ENCODE data around the gene S100A7.
"Not testable (repeated sequence)": the region's sequence is repeated elsewhere in the genome, so short reads cannot be mapped to it uniquely, and the experiment has no call there.

The S100A7 gene

DNA sequence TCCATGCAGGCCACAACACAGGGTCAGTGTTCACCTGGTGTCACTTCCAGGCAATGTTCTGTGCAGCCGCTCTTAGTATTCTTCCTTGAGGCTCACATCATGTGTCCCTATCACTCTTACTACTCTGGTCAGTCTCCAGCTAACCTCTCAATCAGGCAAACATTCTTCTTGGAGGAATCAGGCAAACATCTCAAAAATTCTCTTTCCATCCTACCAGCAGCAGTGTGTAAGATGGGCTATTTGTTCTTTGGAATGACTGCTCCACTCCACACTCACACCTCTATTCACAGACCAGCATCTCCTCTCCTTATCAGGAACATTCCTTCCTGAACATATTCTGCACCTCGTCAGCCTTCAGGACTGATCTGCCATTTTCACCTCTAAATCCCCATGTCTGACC, 40.1 kb downstream of the S100A7 start:
- H3K4me3 ChIP-seq (ENCODE audit: low read length in 2 of 2): no peak overlapping the region
- no peaks in the 10 kb centered on the region for H3K4me1 ChIP-seq (ENCODE audit: control insufficient read depth in 2 of 2, insufficient read depth in 2 of 2, low read length in 2 of 2)
- no peak overlapping the region for H3K9ac ChIP-seq (ENCODE audit: low read depth in 1 of 2, low read length in 2 of 2)
- no peaks in the 10 kb centered on the region for H3K9me3 ChIP-seq (ENCODE audit: control insufficient read depth in 2 of 2, low read length in 2 of 2)
- no peaks in the 10 kb centered on the region for H3K27me3 ChIP-seq (ENCODE audit: control insufficient read depth in 2 of 2, insufficient read depth in 2 of 2, low read length in 2 of 2)
- no peaks in the 10 kb centered on the region for H3K36me3 ChIP-seq (ENCODE audit: control insufficient read depth in 2 of 2, insufficient read depth in 2 of 2, low read length in 2 of 2)
- H3K27ac ChIP-seq (ENCODE audit: low read depth in 2 of 2, low read length in 2 of 2): no peak overlapping the region

DNA sequence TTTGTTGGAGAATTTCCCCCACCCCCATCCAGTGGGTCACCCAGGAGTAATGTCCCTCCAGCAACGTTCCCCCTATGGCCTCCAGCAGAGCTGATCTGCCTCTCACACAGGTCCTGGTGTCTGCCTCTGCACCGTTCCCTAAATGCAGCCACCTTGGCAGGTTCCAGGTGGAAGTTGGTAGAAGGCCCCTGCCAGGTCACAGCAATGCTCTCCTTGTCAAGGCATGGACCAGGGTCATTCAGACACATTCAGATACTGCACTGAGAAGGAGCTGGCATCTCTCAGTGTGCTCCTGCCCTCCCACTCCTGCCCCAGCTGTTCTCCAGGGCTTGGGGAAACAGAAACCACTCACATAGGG, 41.0 kb downstream of the S100A7 start:
- H3K36me3 ChIP-seq (ENCODE audit: control insufficient read depth in 2 of 2, insufficient read depth in 2 of 2, low read length in 2 of 2); H3K4me3 ChIP-seq (ENCODE audit: low read length in 2 of 2); H3K9ac ChIP-seq (ENCODE audit: low read depth in 1 of 2, low read length in 2 of 2); H3K4me1 ChIP-seq (ENCODE audit: control insufficient read depth in 2 of 2, insufficient read depth in 2 of 2, low read length in 2 of 2); H3K27me3 ChIP-seq (ENCODE audit: control insufficient read depth in 2 of 2, insufficient read depth in 2 of 2, low read length in 2 of 2); H3K9me3 ChIP-seq (ENCODE audit: control insufficient read depth in 2 of 2, low read length in 2 of 2); H3K27ac ChIP-seq (ENCODE audit: low read depth in 2 of 2, low read length in 2 of 2): not testable (repeated sequence)

DNA sequence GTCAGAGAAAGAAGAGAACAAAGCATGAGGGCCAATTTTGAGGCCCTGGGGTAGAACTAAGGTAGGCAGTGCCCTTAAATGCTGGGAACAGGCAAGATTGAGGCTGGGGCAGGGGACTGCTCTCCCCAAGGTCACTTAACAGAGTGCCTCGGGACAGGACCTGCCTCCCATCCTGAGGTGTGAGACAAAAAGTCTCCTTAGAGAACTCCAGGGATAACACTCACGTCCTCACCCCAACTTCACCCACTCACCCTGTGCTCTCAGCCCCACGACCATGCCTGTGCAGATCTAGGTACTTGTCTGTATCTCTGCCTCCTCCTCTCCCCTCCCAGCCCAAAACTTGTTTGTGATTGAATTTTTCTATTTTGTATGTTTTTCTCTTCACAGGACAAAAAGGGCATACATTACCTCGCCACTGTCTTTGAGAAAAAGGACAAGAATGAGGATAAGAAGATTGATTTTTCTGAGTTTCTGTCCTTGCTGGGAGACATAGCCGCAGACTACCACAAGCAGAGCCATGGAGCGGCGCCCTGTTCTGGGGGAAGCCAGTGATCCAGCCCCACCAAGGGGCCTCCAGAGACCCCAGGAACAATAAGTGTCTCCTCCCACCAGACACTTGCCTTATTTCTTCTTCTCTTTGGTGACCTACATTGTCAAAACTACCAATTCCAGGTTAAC, 41.6 kb downstream of the S100A7 start:
- H3K36me3 ChIP-seq (ENCODE audit: control insufficient read depth in 2 of 2, insufficient read depth in 2 of 2, low read length in 2 of 2); H3K4me3 ChIP-seq (ENCODE audit: low read length in 2 of 2); H3K9ac ChIP-seq (ENCODE audit: low read depth in 1 of 2, low read length in 2 of 2); H3K9me3 ChIP-seq (ENCODE audit: control insufficient read depth in 2 of 2, low read length in 2 of 2); H3K27ac ChIP-seq (ENCODE audit: low read depth in 2 of 2, low read length in 2 of 2); H3K27me3 ChIP-seq (ENCODE audit: control insufficient read depth in 2 of 2, insufficient read depth in 2 of 2, low read length in 2 of 2); H3K4me1 ChIP-seq (ENCODE audit: control insufficient read depth in 2 of 2, insufficient read depth in 2 of 2, low read length in 2 of 2): not testable (repeated sequence)

DNA sequence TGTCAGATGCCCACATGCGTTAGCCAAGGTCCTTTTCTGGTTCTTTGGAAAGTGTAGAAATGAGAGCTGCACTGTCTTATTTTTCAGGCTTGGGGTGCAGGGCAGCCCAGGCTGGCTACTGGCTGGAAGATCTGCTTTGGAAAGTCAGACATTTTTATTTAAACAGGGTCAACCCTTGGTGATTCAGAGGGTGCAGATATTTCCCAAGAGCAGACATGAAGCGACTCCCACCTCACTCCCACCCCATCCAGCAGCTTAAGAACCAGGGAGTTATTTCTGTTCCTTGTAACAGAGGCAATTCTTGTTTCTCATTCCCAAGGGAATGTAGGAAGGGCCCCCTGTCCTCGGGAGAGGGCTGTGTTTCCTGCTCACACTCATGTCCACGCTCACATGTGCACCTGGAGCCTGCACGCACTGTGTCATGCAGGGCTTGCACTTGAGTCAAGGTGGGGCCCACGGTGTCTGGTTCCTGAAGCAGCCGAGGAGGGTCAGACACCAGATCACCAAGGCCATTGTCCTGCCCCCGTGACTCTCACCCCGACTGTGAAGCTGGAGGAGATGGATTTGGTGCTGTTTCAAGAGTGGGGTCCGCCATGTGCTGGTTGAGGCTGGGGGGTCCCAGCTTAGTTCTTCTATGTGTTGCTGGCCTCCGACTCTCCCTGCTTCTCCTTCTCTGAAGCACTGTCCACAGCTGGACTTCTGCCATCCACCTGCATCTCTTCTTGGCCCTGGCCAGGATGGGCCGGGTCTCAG, 43.1 kb downstream of the S100A7 start:
- no peaks in the 10 kb centered on the region for H3K27me3 ChIP-seq (ENCODE audit: control insufficient read depth in 2 of 2, insufficient read depth in 2 of 2, low read length in 2 of 2)
- H3K9me3 ChIP-seq (ENCODE audit: control insufficient read depth in 2 of 2, low read length in 2 of 2): no peaks in the 10 kb centered on the region
- no peaks in the 10 kb centered on the region for H3K36me3 ChIP-seq (ENCODE audit: control insufficient read depth in 2 of 2, insufficient read depth in 2 of 2, low read length in 2 of 2)
- no peak overlapping the region for H3K9ac ChIP-seq (ENCODE audit: low read depth in 1 of 2, low read length in 2 of 2)
- H3K4me1 ChIP-seq (ENCODE audit: control insufficient read depth in 2 of 2, insufficient read depth in 2 of 2, low read length in 2 of 2): no peaks in the 10 kb centered on the region
- no peak overlapping the region for H3K27ac ChIP-seq (ENCODE audit: low read depth in 2 of 2, low read length in 2 of 2)
- no peak overlapping the region for H3K4me3 ChIP-seq (ENCODE audit: low read length in 2 of 2)

DNA sequence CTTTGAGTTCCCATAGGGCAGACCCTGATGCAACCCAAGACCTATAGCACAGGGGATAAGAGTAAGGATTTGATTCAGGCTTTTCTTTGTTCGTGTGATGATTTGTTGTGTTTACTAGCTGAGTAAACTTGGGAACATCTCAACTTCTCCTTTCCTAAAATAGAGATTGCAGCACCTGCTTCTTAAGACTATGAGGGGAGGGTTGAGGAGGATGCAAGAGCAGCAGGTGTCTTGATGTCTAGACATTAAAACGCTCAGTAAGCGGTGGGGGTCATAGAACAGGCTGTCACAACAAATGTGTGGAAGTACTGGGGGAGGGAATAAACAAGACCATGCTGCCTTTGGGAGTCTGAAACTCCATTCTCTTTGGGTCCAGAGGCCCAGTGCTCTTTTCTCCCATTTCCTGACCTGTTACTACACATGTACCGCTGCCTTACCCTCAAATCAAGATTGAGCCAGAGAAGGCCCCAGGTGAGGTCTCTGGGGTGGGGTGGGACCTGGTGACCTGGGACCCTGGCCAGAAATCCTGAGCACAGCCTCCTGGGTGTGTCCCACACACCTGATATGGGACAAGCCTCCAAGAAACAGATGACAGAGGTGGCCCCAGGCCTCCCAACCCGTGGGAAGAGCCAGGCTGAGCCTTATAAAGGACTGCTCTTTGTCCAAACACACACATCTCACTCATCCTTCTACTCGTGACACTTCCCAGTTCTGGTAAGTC, 44.4 kb downstream of the S100A7 start, which contains the start of gene S100A7A:
TSS of gene S100A7A (plus strand) at position 671 of the 721 bp plus-strand sequence. CDS start 1,563 bp downstream, outside the sequence.
- Histone ChIP-seq H3K27ac (ENCODE audit: low read depth in 2 of 2, low read length in 2 of 2) (no peak within 1 kb of the TSS), H3K4me3 (ENCODE audit: low read length in 2 of 2) (no peak within 1 kb of the TSS), H3K9ac (ENCODE audit: low read depth in 1 of 2, low read length in 2 of 2) (no peak within 1 kb of the TSS)

DNA sequence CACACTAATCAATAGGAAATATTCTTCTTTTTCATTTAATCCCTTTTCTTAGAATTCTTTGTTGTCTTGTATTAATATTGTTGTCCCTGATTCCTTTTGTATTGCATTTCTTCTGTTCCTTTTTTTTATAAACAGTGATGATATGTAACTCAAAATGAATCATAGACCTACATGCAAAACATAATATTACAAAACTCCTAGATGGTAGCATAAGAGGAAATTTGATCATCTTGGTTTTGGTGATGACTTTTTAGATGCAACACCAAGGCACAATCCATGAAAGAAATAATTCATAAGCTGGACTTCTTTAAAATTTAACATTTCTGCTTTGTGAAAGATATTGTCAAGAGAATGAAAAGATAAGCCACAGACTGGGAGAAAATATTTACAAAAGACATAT, 46.5 kb downstream of the S100A7 start:
- not testable (repeated sequence) for H3K4me1 ChIP-seq (ENCODE audit: control insufficient read depth in 2 of 2, insufficient read depth in 2 of 2, low read length in 2 of 2); H3K27me3 ChIP-seq (ENCODE audit: control insufficient read depth in 2 of 2, insufficient read depth in 2 of 2, low read length in 2 of 2); H3K27ac ChIP-seq (ENCODE audit: low read depth in 2 of 2, low read length in 2 of 2); H3K9me3 ChIP-seq (ENCODE audit: control insufficient read depth in 2 of 2, low read length in 2 of 2); H3K4me3 ChIP-seq (ENCODE audit: low read length in 2 of 2); H3K36me3 ChIP-seq (ENCODE audit: control insufficient read depth in 2 of 2, insufficient read depth in 2 of 2, low read length in 2 of 2); H3K9ac ChIP-seq (ENCODE audit: low read depth in 1 of 2, low read length in 2 of 2)

More for the DNA sequence above, 44.4 kb downstream of the S100A7 start, which contains the start of gene S100A7A:
- H3K4me1 ChIP-seq (ENCODE audit: control insufficient read depth in 2 of 2, insufficient read depth in 2 of 2, low read length in 2 of 2): no peaks in the 10 kb centered on the region
- no peaks in the 10 kb centered on the region for H3K9me3 ChIP-seq (ENCODE audit: control insufficient read depth in 2 of 2, low read length in 2 of 2)
- H3K27me3 ChIP-seq (ENCODE audit: control insufficient read depth in 2 of 2, insufficient read depth in 2 of 2, low read length in 2 of 2): no peaks in the 10 kb centered on the region
- H3K36me3 ChIP-seq (ENCODE audit: control insufficient read depth in 2 of 2, insufficient read depth in 2 of 2, low read length in 2 of 2): no peaks in the 10 kb centered on the region
